Activated CD8-positive, alpha-beta T cell treated with anti-CD3 and anti-CD28 coated beads, Interleukin-2, amount 10 ng/mL, durations not matched to agents 7 days and 5 days (primary cell): ENCODE data around the gene SHMT2. TPM values are rescaled to one million over a fixed set of nuclear protein-coding genes. Genes with fewer than 3 reads are reported as not detected.

Source experiments
- ATAC-seq: fragments of 150-1000 bp; cut with Tn5 transposase; one replicate; pipeline ENCODE4 v1.10.0; 2021; ENCODE audit warnings: moderate library complexity
- CTCF ChIA-PET: fragments of 350-600 bp; sonication (Branson Sonifier 250); formaldehyde crosslinking; loops from one replicate; lab custom pipeline; 2021; ENCODE audit warnings: antibody characterized with exemption; lab: Charles Lee
- POLR2A ChIA-PET: fragments of 350-600 bp; sonication (Branson Sonifier 250); formaldehyde crosslinking; loops from one replicate; lab custom pipeline; 2021; ENCODE audit warnings: antibody characterized with exemption; lab: Charles Lee
- DNase-seq: peaks from one replicate; pipeline ENCODE4 v3.0.0-alpha.2; 2020
- H3K27ac Mint-ChIP-seq: one replicate; pipeline ENCODE4 v1.8.0; 2021; ENCODE audit warnings: mild to moderate bottlenecking, mixed read lengths
- H3K27me3 Mint-ChIP-seq: one replicate; pipeline ENCODE4 v1.8.0; 2021; ENCODE audit warnings: low read depth, mixed read lengths
- H3K36me3 Mint-ChIP-seq: one replicate; pipeline ENCODE4 v1.8.0; 2021; ENCODE audit warnings: low read depth, mixed read lengths
- H3K4me1 Mint-ChIP-seq: one replicate; pipeline ENCODE4 v1.8.0; 2021; ENCODE audit warnings: low read depth, mixed read lengths
- H3K4me3 Mint-ChIP-seq: one replicate; pipeline ENCODE4 v1.8.0; 2021; ENCODE audit warnings: mild to moderate bottlenecking, mixed read lengths
- H3K9me3 Mint-ChIP-seq: one replicate; pipeline ENCODE4 v1.8.0; 2022; ENCODE audit warnings: mixed read lengths; ENCODE audit not compliant: insufficient read depth
- total RNA-seq, 2 experiments: library from RNA; stranded (reverse); gene quantifications; one replicate each; pipeline ENCODE4 v1.2.3, GENCODE V29; 2021

SHMT2 gene
- total RNA-seq, 2 experiments from 2014 or later = 194 to 208 TPM

DNA sequence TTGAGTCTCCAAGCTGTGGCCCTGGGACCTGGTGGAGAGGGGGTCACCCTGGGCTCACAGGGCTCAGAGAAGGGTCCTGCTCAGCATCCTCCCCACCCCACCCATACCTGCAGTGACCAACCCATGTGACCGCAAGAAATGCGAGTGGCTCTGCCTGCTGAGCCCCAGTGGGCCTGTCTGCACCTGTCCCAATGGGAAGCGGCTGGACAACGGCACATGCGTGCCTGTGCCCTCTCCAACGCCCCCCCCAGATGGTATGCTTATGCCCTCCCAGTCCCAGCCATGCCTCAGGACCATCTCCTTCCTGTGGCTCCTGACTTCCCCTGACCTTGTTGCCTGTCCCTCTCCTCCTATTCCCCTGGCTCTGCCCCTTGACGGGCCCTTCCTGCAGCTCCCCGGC, 19.6 kb upstream of the SHMT2 start:
- Mint-ChIP-seq H3K36me3 (no peaks in the 10 kb centered on the region), H3K27ac (no peak overlapping the region), H3K4me3 (no peak overlapping the region), H3K4me1 (peaks cover 17% of the 10 kb centered on the region), H3K9me3 (no peaks in the 10 kb centered on the region), H3K27me3 (peaks cover 17% of the 10 kb centered on the region)
- DNase-seq (no peak), ATAC-seq (no peak)
- POLR2A ChIA-PET = no interaction called here
- CTCF ChIA-PET = interaction anchor here (2.1 kb wide), 1 partner anchor 33 kb away, joined by 7 read pairs; no protein-coding TSS in a partner anchor

- Mint-ChIP-seq H3K4me1 (peaks cover 22% of the 10 kb centered on the region), H3K36me3 (no peaks in the 10 kb centered on the region), H3K4me3 (no peak overlapping the region), H3K9me3 (no peaks in the 10 kb centered on the region), H3K27me3 (peaks cover 22% of the 10 kb centered on the region), H3K27ac (no peak overlapping the region)
- ChIA-PET POLR2A (no interaction called here), CTCF (interaction anchor here (2.1 kb wide), 1 partner anchor 32 kb away, joined by 7 read pairs; no protein-coding TSS in a partner anchor)
- ATAC-seq (no peak), DNase-seq (no peak)
These were observed 19.1 kb upstream of the SHMT2 start for GRCh38 chr12:57210461-57210860.

- POLR2A ChIA-PET = interaction anchor here (0.5 kb wide), 1 partner anchor 137 kb away, joined by 3 read pairs; no protein-coding TSS in a partner anchor
- no peak for DNase-seq
- CTCF ChIA-PET = interaction anchor here (2.1 kb wide), 1 partner anchor 32 kb away, joined by 7 read pairs; no protein-coding TSS in a partner anchor
These were observed 18.4 kb upstream of the SHMT2 start for GRCh38 chr12:57210926-57211692.

DNA sequence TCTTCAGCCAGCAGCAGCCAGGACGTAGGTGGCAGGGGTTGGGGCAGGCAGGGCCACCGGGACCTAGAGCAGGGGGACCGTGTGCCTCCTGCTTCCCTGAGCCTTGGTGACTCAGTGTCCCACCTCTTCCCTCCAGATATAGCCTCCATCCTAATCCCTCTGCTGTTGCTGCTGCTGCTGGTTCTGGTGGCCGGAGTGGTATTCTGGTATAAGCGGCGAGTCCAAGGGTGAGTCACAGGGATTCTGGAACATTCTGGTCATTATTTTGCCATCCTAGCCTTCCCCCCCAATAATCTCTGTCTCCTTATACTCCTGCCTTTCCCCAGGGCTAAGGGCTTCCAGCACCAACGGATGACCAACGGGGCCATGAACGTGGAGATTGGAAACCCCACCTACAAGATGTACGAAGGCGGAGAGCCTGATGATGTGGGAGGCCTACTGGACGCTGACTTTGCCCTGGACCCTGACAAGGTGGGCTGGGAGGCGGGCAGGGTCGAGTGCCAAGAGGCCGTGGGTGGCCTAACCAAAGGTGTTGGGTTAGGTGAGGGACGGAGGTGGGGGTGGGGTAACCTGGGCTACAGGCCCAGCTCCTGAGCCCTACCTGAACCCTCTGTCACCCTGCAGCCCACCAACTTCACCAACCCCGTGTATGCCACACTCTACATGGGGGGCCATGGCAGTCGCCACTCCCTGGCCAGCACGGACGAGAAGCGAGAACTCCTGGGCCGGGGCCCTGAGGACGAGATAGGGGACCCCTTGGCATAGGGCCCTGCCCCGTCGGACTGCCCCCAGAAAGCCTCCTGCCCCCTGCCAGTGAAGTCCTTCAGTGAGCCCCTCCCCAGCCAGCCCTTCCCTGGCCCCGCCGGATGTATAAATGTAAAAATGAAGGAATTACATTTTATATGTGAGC, 17.5 kb upstream of the SHMT2 start:
- CTCF ChIA-PET = interaction anchor here (1.1 to 4.3 kb wide), 7 partner anchors 15 to 241 kb away, joined by 3 to 246 read pairs (median 12); partner anchors contain the start of genes SHMT2 and STAC3
- POLR2A ChIA-PET = no interaction called here
- no peaks in the 10 kb centered on the region for H3K36me3 Mint-ChIP-seq
- H3K27ac Mint-ChIP-seq = no peak overlapping the region
- H3K4me3 Mint-ChIP-seq = no peak overlapping the region
- DNase-seq (no peak), ATAC-seq (no peak)
- H3K4me1 Mint-ChIP-seq = peaks cover 29% of the 10 kb centered on the region
- H3K27me3 Mint-ChIP-seq = peaks cover 30% of the 10 kb centered on the region
- H3K9me3 Mint-ChIP-seq = no peaks in the 10 kb centered on the region

More at GRCh38 chr12:57210926-57211692, 18.4 kb upstream of the SHMT2 start:
- H3K36me3 Mint-ChIP-seq = no peaks in the 10 kb centered on the region
- peaks cover 29% of the 10 kb centered on the region for H3K27me3 Mint-ChIP-seq
- H3K4me3 Mint-ChIP-seq = no peak overlapping the region
- H3K9me3 Mint-ChIP-seq = no peaks in the 10 kb centered on the region
- H3K27ac Mint-ChIP-seq = no peak overlapping the region
- H3K4me1 Mint-ChIP-seq = peaks cover 28% of the 10 kb centered on the region
- no peak for ATAC-seq

- ChIA-PET POLR2A (interaction anchor here (0.6 kb wide), 1 partner anchor 216 kb away, joined by 3 read pairs; no protein-coding TSS in a partner anchor), CTCF (interaction anchor here (0.6 to 4.3 kb wide), 17 partner anchors 14 to 334 kb away, joined by 3 to 246 read pairs (median 9); partner anchors contain the start of genes DCTN2, GLI1, SHMT2 and STAC3)
- no peak overlapping the region for H3K27ac Mint-ChIP-seq
- H3K36me3 Mint-ChIP-seq = no peaks in the 10 kb centered on the region
- H3K4me3 Mint-ChIP-seq = no peak overlapping the region
- peaks cover 35% of the 10 kb centered on the region for H3K4me1 Mint-ChIP-seq
- H3K27me3 Mint-ChIP-seq = peaks cover 36% of the 10 kb centered on the region
- ATAC-seq (no peak), DNase-seq (no peak)
- no peaks in the 10 kb centered on the region for H3K9me3 Mint-ChIP-seq
These were observed 16.8 kb upstream of the SHMT2 start for GRCh38 chr12:57212701-57213057.

DNA sequence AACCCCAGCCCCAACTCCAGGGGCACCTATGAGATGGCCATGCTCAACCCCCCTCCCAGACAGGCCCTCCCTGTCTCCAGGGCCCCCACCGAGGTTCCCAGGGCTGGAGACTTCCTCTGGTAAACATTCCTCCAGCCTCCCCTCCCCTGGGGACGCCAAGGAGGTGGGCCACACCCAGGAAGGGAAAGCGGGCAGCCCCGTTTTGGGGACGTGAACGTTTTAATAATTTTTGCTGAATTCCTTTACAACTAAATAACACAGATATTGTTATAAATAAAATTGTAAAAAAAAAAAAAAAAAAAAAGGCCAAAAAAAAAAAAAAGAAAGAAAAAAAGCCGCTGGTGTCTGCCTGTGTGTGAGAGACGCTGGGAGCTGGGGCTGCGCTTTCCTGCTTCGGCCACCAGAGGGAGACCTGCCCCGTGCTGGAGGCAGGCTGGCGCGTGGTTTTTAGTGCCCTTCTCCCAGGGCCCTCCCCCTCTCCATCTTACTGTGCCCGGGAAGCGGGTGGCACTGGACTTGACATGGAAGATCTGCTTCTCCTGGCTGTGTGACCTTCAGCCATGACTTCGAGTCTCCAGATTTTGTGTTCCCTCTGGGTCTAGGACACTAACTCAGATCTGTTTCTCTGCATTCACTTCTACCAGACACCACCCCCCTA, 16.3 kb upstream of the SHMT2 start:
- DNase-seq = peak; percentile 88
- Mint-ChIP-seq H3K9me3 (no peaks in the 10 kb centered on the region), H3K4me3 (no peak overlapping the region), H3K4me1 (peaks cover 35% of the 10 kb centered on the region), H3K27me3 (peaks cover 41% of the 10 kb centered on the region), H3K27ac (peak overlapping the region; percentile 66), H3K36me3 (no peaks in the 10 kb centered on the region)
- ChIA-PET POLR2A (interaction anchor here (0.6 to 1.2 kb wide), 3 partner anchors 14 to 216 kb away, joined by 3 to 6 read pairs (median 3); partner anchors contain the start of gene SHMT2), CTCF (interaction anchor here (0.6 to 4.3 kb wide), 26 partner anchors 11 to 334 kb away, joined by 3 to 246 read pairs (median 5); partner anchors contain the start of genes DCTN2, GLI1, LRP1 and SHMT2)
- peak; percentile 61 for ATAC-seq

- ATAC-seq = no peak
- Mint-ChIP-seq H3K27ac (no peak overlapping the region), H3K9me3 (no peaks in the 10 kb centered on the region), H3K4me3 (no peak overlapping the region), H3K4me1 (peaks cover 35% of the 10 kb centered on the region), H3K36me3 (no peaks in the 10 kb centered on the region), H3K27me3 (peaks cover 48% of the 10 kb centered on the region)
- no peak for DNase-seq
- POLR2A ChIA-PET = interaction anchor here (1.1 to 1.2 kb wide), 2 partner anchors 14 to 16 kb away, joined by 3 to 6 read pairs; partner anchors contain the start of gene SHMT2
- CTCF ChIA-PET = interaction anchor here (0.7 to 4.3 kb wide), 29 partner anchors 11 to 333 kb away, joined by 3 to 246 read pairs (median 5); partner anchors contain the start of genes DCTN2, GLI1, LRP1 and SHMT2
These were observed 15.6 kb upstream of the SHMT2 start for GRCh38 chr12:57213763-57214397.

GRCh38 chr12:57214398-57214781, 15.1 kb upstream of the SHMT2 start:
- peak; percentile 81 for DNase-seq
- no peak overlapping the region for H3K27ac Mint-ChIP-seq
- H3K36me3 Mint-ChIP-seq = no peaks in the 10 kb centered on the region
- POLR2A ChIA-PET = interaction anchor here (1.1 to 1.2 kb wide), 2 partner anchors 13 to 16 kb away, joined by 3 to 6 read pairs; partner anchors contain the start of gene SHMT2
- CTCF ChIA-PET = interaction anchor here (0.7 to 4.3 kb wide), 26 partner anchors 12 to 248 kb away, joined by 3 to 246 read pairs (median 5); partner anchors contain the start of genes GLI1, LRP1, SHMT2 and STAC3
- no peaks in the 10 kb centered on the region for H3K9me3 Mint-ChIP-seq
- peaks cover 53% of the 10 kb centered on the region for H3K27me3 Mint-ChIP-seq
- ATAC-seq = peak; percentile 47
- peaks cover 35% of the 10 kb centered on the region for H3K4me1 Mint-ChIP-seq
- H3K4me3 Mint-ChIP-seq = no peak overlapping the region

- no peak for ATAC-seq
These were observed 14.4 kb upstream of the SHMT2 start for GRCh38 chr12:57215065-57215464.

DNA sequence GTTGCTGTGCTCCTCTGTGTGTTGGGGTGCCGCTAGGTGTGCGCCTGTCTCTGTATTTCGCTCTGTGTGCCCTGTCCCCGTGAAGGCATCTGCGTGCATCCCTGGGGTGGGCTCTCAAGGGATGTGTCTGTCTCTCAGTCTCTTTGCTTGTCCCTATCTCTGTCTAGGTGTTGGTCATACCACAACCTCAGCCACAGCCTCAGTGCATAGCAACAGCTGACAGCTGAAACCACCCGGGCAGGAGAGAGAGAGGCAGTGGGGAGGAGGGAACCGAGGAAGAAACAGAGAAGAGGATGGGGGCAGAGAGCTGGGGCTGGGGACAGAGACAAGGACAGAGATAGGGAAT, 13.9 kb upstream of the SHMT2 start:
- Mint-ChIP-seq H3K27me3 (peaks cover 60% of the 10 kb centered on the region), H3K36me3 (no peaks in the 10 kb centered on the region), H3K9me3 (no peaks in the 10 kb centered on the region), H3K27ac (no peak overlapping the region), H3K4me1 (peaks cover 37% of the 10 kb centered on the region), H3K4me3 (peak overlapping the region; percentile 64)
- POLR2A ChIA-PET = interaction anchor here (0.8 kb wide), 1 partner anchor 11 kb away, joined by 3 read pairs; no protein-coding TSS in a partner anchor
- CTCF ChIA-PET = interaction anchor here (4.3 kb wide), 2 partner anchors 11 to 25 kb away, joined by 167 to 246 read pairs; partner anchors contain the start of gene SHMT2
- ATAC-seq = peak; percentile 31
- peak; percentile 73 for DNase-seq

More at GRCh38 chr12:57215065-57215464, 14.4 kb upstream of the SHMT2 start:
- peaks cover 35% of the 10 kb centered on the region for H3K4me1 Mint-ChIP-seq
- peaks cover 58% of the 10 kb centered on the region for H3K27me3 Mint-ChIP-seq
- ChIA-PET POLR2A (no interaction called here), CTCF (interaction anchor here (2.0 to 4.3 kb wide), 7 partner anchors 12 to 244 kb away, joined by 11 to 246 read pairs (median 16); partner anchors contain the start of genes GLI1, SHMT2 and STAC3)
- peak overlapping the region; percentile 43 for H3K27ac Mint-ChIP-seq
- H3K9me3 Mint-ChIP-seq = no peaks in the 10 kb centered on the region
- H3K4me3 Mint-ChIP-seq = no peak overlapping the region
- DNase-seq = no peak
- no peaks in the 10 kb centered on the region for H3K36me3 Mint-ChIP-seq
